ENCODE measurements around the gene SPATA31E1. TPM values are rescaled to one million over a fixed set of nuclear protein-coding genes. Genes with fewer than 3 reads are reported as not detected.
"Not testable (repeated sequence)": the region's sequence is repeated elsewhere in the genome, so short reads cannot be mapped to it uniquely, and the experiment has no call there.

SPATA31E1 gene
- total RNA-seq, 1 experiment from 2014 or later: not detected

DNA sequence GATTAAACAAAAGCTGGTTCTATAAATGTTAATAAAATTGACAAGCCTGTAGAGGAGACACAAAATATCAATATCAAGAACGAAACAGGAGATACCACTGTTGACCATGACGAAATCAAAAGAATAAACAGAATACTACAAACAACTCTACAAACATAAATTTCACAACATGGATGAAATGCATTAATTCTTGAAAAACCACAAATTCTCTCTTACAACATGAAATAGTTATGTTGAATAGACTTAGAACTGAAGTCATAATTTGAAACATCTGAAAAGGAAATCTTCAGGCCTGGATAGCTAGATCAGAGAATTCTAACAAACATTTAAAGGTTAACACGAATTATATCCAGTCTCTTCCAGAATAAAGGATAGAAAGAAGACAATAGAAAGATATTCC lies 28.1 kb downstream of the SPATA31E1 start:
- H3K9me3 Mint-ChIP-seq (ENCODE audit: unreplicated experiment): no peaks in the 10 kb centered on the region
- no peak for DNase-seq (ENCODE audit: unreplicated experiment)
- peaks cover 15% of the 10 kb centered on the region for H3K4me1 Mint-ChIP-seq (ENCODE audit: insufficient read depth, unreplicated experiment)
- peaks cover 21% of the 10 kb centered on the region for H3K27me3 Mint-ChIP-seq (ENCODE audit: insufficient read depth, unreplicated experiment)
- TF ChIP-seq, protein P1, sequence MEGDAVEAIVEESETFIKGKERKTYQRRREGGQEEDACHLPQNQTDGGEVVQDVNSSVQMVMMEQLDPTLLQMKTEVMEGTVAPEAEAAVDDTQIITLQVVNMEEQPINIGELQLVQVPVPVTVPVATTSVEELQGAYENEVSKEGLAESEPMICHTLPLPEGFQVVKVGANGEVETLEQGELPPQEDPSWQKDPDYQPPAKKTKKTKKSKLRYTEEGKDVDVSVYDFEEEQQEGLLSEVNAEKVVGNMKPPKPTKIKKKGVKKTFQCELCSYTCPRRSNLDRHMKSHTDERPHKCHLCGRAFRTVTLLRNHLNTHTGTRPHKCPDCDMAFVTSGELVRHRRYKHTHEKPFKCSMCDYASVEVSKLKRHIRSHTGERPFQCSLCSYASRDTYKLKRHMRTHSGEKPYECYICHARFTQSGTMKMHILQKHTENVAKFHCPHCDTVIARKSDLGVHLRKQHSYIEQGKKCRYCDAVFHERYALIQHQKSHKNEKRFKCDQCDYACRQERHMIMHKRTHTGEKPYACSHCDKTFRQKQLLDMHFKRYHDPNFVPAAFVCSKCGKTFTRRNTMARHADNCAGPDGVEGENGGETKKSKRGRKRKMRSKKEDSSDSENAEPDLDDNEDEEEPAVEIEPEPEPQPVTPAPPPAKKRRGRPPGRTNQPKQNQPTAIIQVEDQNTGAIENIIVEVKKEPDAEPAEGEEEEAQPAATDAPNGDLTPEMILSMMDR (IDR thresholded peaks at IDR 0.05; ENCODE audit: unreplicated experiment): no peak
- no peak overlapping the region for H3K4me3 Mint-ChIP-seq (ENCODE audit: unreplicated experiment)
- intact Hi-C loops (cut with micrococcal nuclease): no loop called here
- POLR2A ChIA-PET: interaction anchor here (0.7 kb wide), 1 partner anchor 28 kb away, joined by 3 read pairs; the partner anchor contains the start of gene SPATA31E1
- BruUV-seq (replicated peaks): no TSS peak
- CTCF ChIA-PET: interaction anchor here (0.6 to 1.0 kb wide), 2 partner anchors 15 to 668 kb away, joined by 3 read pairs; no protein-coding TSS in a partner anchor
- H3K36me3 Mint-ChIP-seq (ENCODE audit: insufficient read depth, unreplicated experiment): no peaks in the 10 kb centered on the region
- no peak overlapping the region for H3K27ac Mint-ChIP-seq (ENCODE audit: low read depth, unreplicated experiment)

DNA sequence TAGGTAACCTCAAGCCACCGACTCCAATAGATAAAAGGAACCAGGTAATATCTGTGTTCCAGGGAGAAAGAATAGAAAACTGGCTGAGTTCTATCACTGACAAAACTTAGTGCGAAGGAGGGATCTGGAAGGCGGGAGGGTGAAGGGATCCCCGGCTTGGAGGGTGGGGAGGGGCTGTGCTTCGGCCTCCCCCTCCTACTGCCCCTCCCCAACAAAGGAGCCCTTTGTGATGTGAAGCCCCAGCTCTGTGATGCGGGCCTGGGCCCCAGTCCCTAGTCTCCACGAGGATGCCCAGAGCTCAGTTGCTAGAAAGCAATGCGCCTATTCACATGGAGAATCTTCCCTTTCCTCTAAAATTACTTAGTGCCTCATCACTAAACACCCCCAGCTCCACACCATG lies 35.0 kb downstream of the SPATA31E1 start, which contains the start of gene SPATA31C1:
Gene SPATA31C1, plus strand, starts transcription at position 301 of the 400 bp plus-strand sequence.
- BruUV-seq (replicated peaks); DNase-seq (ENCODE audit: unreplicated experiment); H3K4me1 Mint-ChIP-seq (ENCODE audit: insufficient read depth, unreplicated experiment); H3K36me3 Mint-ChIP-seq (ENCODE audit: insufficient read depth, unreplicated experiment); H3K4me3 Mint-ChIP-seq (ENCODE audit: unreplicated experiment); H3K9me3 Mint-ChIP-seq (ENCODE audit: unreplicated experiment); H3K27ac Mint-ChIP-seq (ENCODE audit: low read depth, unreplicated experiment); CTCF ChIA-PET; POLR2A ChIA-PET; intact Hi-C loops (cut with micrococcal nuclease); H3K27me3 Mint-ChIP-seq (ENCODE audit: insufficient read depth, unreplicated experiment): not testable (repeated sequence)

DNA sequence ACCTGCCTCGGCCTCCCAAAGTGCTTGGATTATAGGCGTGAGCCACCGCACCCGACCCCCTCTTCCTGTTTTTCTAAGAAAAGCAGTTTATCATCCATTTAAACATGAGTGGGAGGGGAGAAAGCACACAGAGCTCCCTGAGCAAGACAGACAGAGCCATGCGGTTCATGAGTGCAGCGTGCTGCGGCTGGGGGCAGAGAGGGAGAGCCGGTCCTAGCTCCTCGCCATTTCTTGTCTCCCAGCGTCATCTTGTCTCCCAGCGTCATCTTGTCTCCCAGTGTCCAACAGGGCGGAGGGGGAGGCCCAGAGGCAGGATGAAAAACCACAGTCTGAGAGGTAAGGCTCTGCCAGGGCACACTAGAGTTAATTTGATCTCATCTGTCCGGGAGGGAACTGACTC lies 36.3 kb downstream of the SPATA31E1 start:
- BruUV-seq (replicated peaks); CTCF ChIA-PET; H3K4me3 Mint-ChIP-seq (ENCODE audit: unreplicated experiment); H3K27me3 Mint-ChIP-seq (ENCODE audit: insufficient read depth, unreplicated experiment); H3K9me3 Mint-ChIP-seq (ENCODE audit: unreplicated experiment); POLR2A ChIA-PET; H3K27ac Mint-ChIP-seq (ENCODE audit: low read depth, unreplicated experiment); H3K36me3 Mint-ChIP-seq (ENCODE audit: insufficient read depth, unreplicated experiment); H3K4me1 Mint-ChIP-seq (ENCODE audit: insufficient read depth, unreplicated experiment); intact Hi-C loops (cut with micrococcal nuclease); DNase-seq (ENCODE audit: unreplicated experiment): not testable (repeated sequence)

DNA sequence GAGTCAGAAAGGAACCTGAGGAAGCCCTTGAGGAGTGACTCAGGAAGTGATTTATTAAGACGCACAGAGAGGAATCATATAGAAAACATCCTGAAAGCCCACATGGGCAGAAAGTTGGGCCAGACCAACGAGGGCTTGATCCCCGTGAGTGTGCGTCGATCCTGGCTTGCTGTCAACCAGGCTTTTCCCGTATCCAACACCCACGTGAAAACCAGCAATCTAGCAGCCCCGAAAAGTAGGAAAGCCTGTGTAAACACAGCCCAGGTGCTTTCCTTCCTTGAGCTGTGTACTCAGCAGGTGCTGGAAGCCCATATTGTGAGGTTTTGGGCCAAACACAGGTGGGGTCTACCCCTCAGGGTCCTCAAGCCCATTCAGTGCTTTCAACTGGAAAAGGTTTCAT lies 38.9 kb downstream of the SPATA31E1 start:
- H3K27ac Mint-ChIP-seq (ENCODE audit: low read depth, unreplicated experiment); CTCF ChIA-PET; H3K4me1 Mint-ChIP-seq (ENCODE audit: insufficient read depth, unreplicated experiment); BruUV-seq (replicated peaks); DNase-seq (ENCODE audit: unreplicated experiment); H3K36me3 Mint-ChIP-seq (ENCODE audit: insufficient read depth, unreplicated experiment); H3K4me3 Mint-ChIP-seq (ENCODE audit: unreplicated experiment); POLR2A ChIA-PET; H3K27me3 Mint-ChIP-seq (ENCODE audit: insufficient read depth, unreplicated experiment); H3K9me3 Mint-ChIP-seq (ENCODE audit: unreplicated experiment); intact Hi-C loops (cut with micrococcal nuclease): not testable (repeated sequence)

DNA sequence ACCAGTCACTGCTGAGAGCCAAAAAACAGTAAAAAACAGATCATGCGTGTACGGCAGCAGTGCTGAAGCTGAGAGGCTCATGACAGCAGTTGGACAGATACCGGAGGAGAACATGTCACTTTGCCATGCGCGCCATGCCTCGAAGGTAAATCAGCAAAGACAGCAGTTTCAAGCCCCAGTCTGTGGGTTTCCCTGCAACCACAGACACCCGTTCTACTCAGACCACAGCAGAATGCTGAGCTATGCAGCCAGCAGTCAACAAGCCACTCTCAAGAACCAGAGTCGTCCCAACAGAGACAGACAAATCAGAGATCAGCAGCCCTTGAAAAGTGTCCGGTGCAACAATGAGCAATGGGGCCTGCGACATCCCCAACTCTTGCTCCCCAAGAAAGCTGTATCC lies 40.3 kb downstream of the SPATA31E1 start:
- H3K27ac Mint-ChIP-seq (ENCODE audit: low read depth, unreplicated experiment); CTCF ChIA-PET; H3K9me3 Mint-ChIP-seq (ENCODE audit: unreplicated experiment); BruUV-seq (replicated peaks); intact Hi-C loops (cut with micrococcal nuclease); H3K36me3 Mint-ChIP-seq (ENCODE audit: insufficient read depth, unreplicated experiment); POLR2A ChIA-PET; H3K4me3 Mint-ChIP-seq (ENCODE audit: unreplicated experiment); H3K27me3 Mint-ChIP-seq (ENCODE audit: insufficient read depth, unreplicated experiment); DNase-seq (ENCODE audit: unreplicated experiment); H3K4me1 Mint-ChIP-seq (ENCODE audit: insufficient read depth, unreplicated experiment): not testable (repeated sequence)

DNA sequence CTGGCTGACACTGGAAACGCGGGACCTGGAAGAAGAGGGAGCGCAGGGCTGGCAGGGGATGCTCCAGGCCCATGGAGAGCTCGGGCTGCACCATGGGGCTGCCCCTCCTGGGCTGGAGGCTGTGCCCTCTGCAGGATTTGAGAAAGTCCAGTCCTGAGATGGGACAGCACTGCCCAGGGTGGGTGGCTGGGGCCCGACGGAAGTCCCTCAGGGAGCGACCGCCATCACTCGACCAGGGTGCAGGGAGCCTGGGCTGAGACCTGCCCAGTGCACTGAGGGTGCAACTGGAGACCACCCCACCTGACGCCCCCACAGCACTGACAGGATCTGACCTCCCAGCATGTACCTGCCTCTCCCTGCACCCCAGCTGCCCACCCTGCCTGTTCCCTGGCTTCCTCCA lies 42.2 kb downstream of the SPATA31E1 start:
- H3K27ac Mint-ChIP-seq (ENCODE audit: low read depth, unreplicated experiment); H3K27me3 Mint-ChIP-seq (ENCODE audit: insufficient read depth, unreplicated experiment); H3K36me3 Mint-ChIP-seq (ENCODE audit: insufficient read depth, unreplicated experiment); CTCF ChIA-PET; intact Hi-C loops (cut with micrococcal nuclease); POLR2A ChIA-PET; H3K4me1 Mint-ChIP-seq (ENCODE audit: insufficient read depth, unreplicated experiment); H3K4me3 Mint-ChIP-seq (ENCODE audit: unreplicated experiment); H3K9me3 Mint-ChIP-seq (ENCODE audit: unreplicated experiment); BruUV-seq (replicated peaks); DNase-seq (ENCODE audit: unreplicated experiment): not testable (repeated sequence)

DNA sequence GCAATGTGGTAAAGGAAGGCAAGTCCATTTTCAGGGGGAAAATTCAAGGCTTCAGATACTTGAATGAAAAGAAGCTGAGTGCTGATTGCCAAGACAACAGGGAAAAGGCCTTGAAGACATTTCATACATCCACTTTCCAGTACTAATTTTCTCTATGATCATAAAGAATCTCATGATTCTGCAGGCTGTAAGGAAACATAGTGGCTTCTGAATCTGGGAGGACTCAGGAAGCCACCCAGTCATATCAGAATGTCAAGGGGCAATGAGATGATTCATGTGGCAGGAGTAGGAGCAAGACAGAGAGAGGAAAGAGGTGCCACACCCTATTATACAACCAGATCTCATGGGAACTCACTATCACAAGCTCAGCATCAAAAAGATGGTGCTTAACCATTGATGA lies 46.5 kb downstream of the SPATA31E1 start:
- H3K4me1 Mint-ChIP-seq (ENCODE audit: insufficient read depth, unreplicated experiment); POLR2A ChIA-PET; CTCF ChIA-PET; H3K36me3 Mint-ChIP-seq (ENCODE audit: insufficient read depth, unreplicated experiment); DNase-seq (ENCODE audit: unreplicated experiment); H3K27me3 Mint-ChIP-seq (ENCODE audit: insufficient read depth, unreplicated experiment); H3K9me3 Mint-ChIP-seq (ENCODE audit: unreplicated experiment); BruUV-seq (replicated peaks); H3K27ac Mint-ChIP-seq (ENCODE audit: low read depth, unreplicated experiment); intact Hi-C loops (cut with micrococcal nuclease); H3K4me3 Mint-ChIP-seq (ENCODE audit: unreplicated experiment): not testable (repeated sequence)

DNA sequence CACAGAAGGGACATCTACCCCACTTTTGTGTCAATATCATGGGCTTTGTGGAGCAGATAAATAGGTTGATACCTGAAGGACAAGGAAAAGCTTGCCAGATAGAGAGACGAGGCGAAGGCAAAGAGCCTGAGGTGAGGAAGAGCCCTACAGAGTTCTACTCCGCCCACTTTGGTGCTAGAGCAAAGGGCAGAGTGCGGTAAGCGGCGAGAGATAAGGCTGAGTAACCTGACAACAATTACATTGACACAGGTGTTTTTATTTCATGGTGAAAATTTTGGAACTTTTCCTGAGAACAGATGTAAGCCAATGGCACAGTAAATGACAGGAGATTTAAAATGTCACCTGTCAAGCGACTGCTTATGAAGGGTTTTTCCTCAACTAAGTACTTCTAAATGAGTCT lies 51.8 kb downstream of the SPATA31E1 start:
- BruUV-seq (replicated peaks); H3K27ac Mint-ChIP-seq (ENCODE audit: low read depth, unreplicated experiment); DNase-seq (ENCODE audit: unreplicated experiment); H3K36me3 Mint-ChIP-seq (ENCODE audit: insufficient read depth, unreplicated experiment); intact Hi-C loops (cut with micrococcal nuclease); POLR2A ChIA-PET; H3K4me1 Mint-ChIP-seq (ENCODE audit: insufficient read depth, unreplicated experiment); H3K9me3 Mint-ChIP-seq (ENCODE audit: unreplicated experiment); H3K4me3 Mint-ChIP-seq (ENCODE audit: unreplicated experiment); H3K27me3 Mint-ChIP-seq (ENCODE audit: insufficient read depth, unreplicated experiment); CTCF ChIA-PET: not testable (repeated sequence)

DNA sequence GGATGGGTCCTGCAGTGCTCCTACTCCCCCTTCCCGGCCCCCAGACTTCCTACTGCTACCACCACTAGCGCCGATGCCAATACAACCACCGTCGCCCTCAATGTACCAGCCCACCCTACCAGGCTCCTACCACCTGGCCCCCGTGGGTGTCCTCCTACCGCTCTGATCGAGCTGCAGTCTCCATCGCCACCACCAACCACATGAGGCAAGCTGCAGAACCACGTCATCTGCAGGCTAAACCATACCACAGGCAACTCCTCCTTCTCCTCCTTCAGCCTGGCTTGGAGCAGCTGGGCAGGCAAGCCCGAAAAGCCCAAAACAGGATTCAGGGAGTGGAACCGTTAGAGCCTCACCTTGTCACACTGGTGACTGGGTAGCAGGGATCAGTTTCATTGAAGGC lies 54.7 kb downstream of the SPATA31E1 start:
- POLR2A ChIA-PET; H3K4me3 Mint-ChIP-seq (ENCODE audit: unreplicated experiment); DNase-seq (ENCODE audit: unreplicated experiment); H3K4me1 Mint-ChIP-seq (ENCODE audit: insufficient read depth, unreplicated experiment); H3K36me3 Mint-ChIP-seq (ENCODE audit: insufficient read depth, unreplicated experiment); intact Hi-C loops (cut with micrococcal nuclease); H3K27me3 Mint-ChIP-seq (ENCODE audit: insufficient read depth, unreplicated experiment); H3K9me3 Mint-ChIP-seq (ENCODE audit: unreplicated experiment); H3K27ac Mint-ChIP-seq (ENCODE audit: low read depth, unreplicated experiment); BruUV-seq (replicated peaks); CTCF ChIA-PET: not testable (repeated sequence)
